Lower lobe of right lung (tissue), 2 donors: ENCODE data around the gene MYLK3. TPM values are rescaled to one million over a fixed set of nuclear protein-coding genes. Genes with fewer than 3 reads are reported as not detected.

Experiments used
- ATAC-seq, 2 donors: fragments of 200-7000 bp; cut with Tn5 transposase; one replicate each; pipeline ENCODE4 v1.9.1; 2020 to 2022; ENCODE audit warnings: mild to moderate bottlenecking in 2 of 2, moderate library complexity in 2 of 2
- DNase-seq: peaks from one replicate; pipeline ENCODE4 v3.0.0-alpha.2; 2020
- H3K27ac ChIP-seq: fragments of 200-600 bp; one replicate; pipeline ENCODE4 v1.8.0; 2022
- H3K27me3 ChIP-seq: fragments of 200-600 bp; one replicate; pipeline ENCODE4 v1.8.0; 2022; ENCODE audit warnings: low read depth
- H3K36me3 ChIP-seq: fragments of 200-600 bp; one replicate; pipeline ENCODE4 v1.8.0; 2022; ENCODE audit warnings: mild to moderate bottlenecking
- H3K4me1 ChIP-seq: fragments of 200-600 bp; one replicate; pipeline ENCODE4 v1.8.0; 2022
- H3K4me3 ChIP-seq: fragments of 200-600 bp; one replicate; pipeline ENCODE4 v1.8.0; 2022; ENCODE audit warnings: mild to moderate bottlenecking
- H3K9me3 ChIP-seq: fragments of 200-600 bp; one replicate; pipeline ENCODE4 v1.8.0; 2022
- CTCF ChIP-seq: fragments of 200-600 bp; IDR thresholded peaks from one replicate; pipeline ENCODE4 v1.8.0; 2022; ENCODE audit warnings: antibody characterized with exemption, mild to moderate bottlenecking
- intact Hi-C: fragments of 100-400 bp; cut with DNase I; formaldehyde crosslinking; loops from one replicate; pipeline ENCODE4 v1.11.0; 2022
- total RNA-seq: library from RNA; stranded (reverse); fragmentation: NEBNext Ultra II Directional; extraction: Animal tissue kit (Norgen Biotek cat#: 25700); gene quantifications from one replicate; pipeline ENCODE4 v1.2.1, GENCODE V29; 2021
- donor health status: DM: no; HTN: yes; CAD: no; lungs with severe emphysema.

MYLK3 gene
- total RNA-seq, 1 donor from 2014 or later, result 2.0 TPM

GRCh38 chr16:46768809-46769208 is 20.7 kb upstream of the MYLK3 start:
- no peaks in the 10 kb centered on the region for H3K4me1 ChIP-seq
- H3K4me3 ChIP-seq, result no peak overlapping the region
- no peaks in the 10 kb centered on the region for H3K36me3 ChIP-seq
- ATAC-seq (no peak), DNase-seq (no peak)
- no peak for TF ChIP-seq CTCF
- H3K27ac ChIP-seq, result no peak overlapping the region
- H3K9me3 ChIP-seq, result no peaks in the 10 kb centered on the region
- no peaks in the 10 kb centered on the region for H3K27me3 ChIP-seq
- intact Hi-C loops, result no loop called here

- DNase-seq, result no peak
- H3K4me3 ChIP-seq, result no peak overlapping the region
- no peaks in the 10 kb centered on the region for H3K36me3 ChIP-seq
- TF ChIP-seq CTCF, result no peak
- H3K27ac ChIP-seq, result no peak overlapping the region
- intact Hi-C loops, result no loop called here
- H3K27me3 ChIP-seq, result peaks cover 4% of the 10 kb centered on the region
- no peaks in the 10 kb centered on the region for H3K4me1 ChIP-seq
- ATAC-seq, result no peak
- H3K9me3 ChIP-seq, result no peaks in the 10 kb centered on the region
Observed at GRCh38 chr16:46765050-46765449, 16.9 kb upstream of the MYLK3 start.

GRCh38 chr16:46763147-46763546 is 15.0 kb upstream of the MYLK3 start:
- H3K4me1 ChIP-seq, result no peaks in the 10 kb centered on the region
- peaks cover 4% of the 10 kb centered on the region for H3K27me3 ChIP-seq
- no peaks in the 10 kb centered on the region for H3K9me3 ChIP-seq
- TF ChIP-seq CTCF, result no peak
- intact Hi-C loops, result no loop called here
- no peak overlapping the region for H3K4me3 ChIP-seq
- H3K27ac ChIP-seq, result no peak overlapping the region
- ATAC-seq (no peak), DNase-seq (no peak)
- no peaks in the 10 kb centered on the region for H3K36me3 ChIP-seq

GRCh38 chr16:46762583-46762982 is 14.4 kb upstream of the MYLK3 start:
- intact Hi-C loops, result no loop called here
- Histone ChIP-seq H3K27me3 (peaks cover 4% of the 10 kb centered on the region), H3K9me3 (no peaks in the 10 kb centered on the region), H3K4me1 (no peaks in the 10 kb centered on the region), H3K4me3 (no peak overlapping the region), H3K27ac (no peak overlapping the region), H3K36me3 (no peaks in the 10 kb centered on the region)
- TF ChIP-seq CTCF, result no peak
- ATAC-seq (no peak), DNase-seq (no peak)

GRCh38 chr16:46759309-46759708 is 11.2 kb upstream of the MYLK3 start:
- Histone ChIP-seq H3K4me1 (no peaks in the 10 kb centered on the region), H3K27me3 (peaks cover 8% of the 10 kb centered on the region), H3K36me3 (no peaks in the 10 kb centered on the region), H3K4me3 (no peak overlapping the region), H3K27ac (no peak overlapping the region), H3K9me3 (no peaks in the 10 kb centered on the region)
- intact Hi-C loops, result no loop called here
- DNase-seq (no peak), ATAC-seq (no peak)
- no peak for TF ChIP-seq CTCF
